Activated CD4-positive, alpha-beta T cell treated with anti-CD3 and anti-CD28 coated beads for 36 hours (primary cell): Measurements from ENCODE around the gene TMEM163. TPM values are rescaled to one million over a fixed set of nuclear protein-coding genes. Genes with fewer than 3 reads are reported as not detected.
"Not testable (repeated sequence)": the region's sequence is repeated elsewhere in the genome, so short reads cannot be mapped to it uniquely, and the experiment has no call there.

Experiments used
- ATAC-seq: fragments of 200-7000 bp; cut with Tn5 transposase; one replicate; pipeline ENCODE4 v1.10.0; 2021; ENCODE audit warnings: mild to moderate bottlenecking, moderate library complexity
- CTCF ChIA-PET: fragments of 350-600 bp; sonication (Branson Sonifier 250); formaldehyde crosslinking; loops from one replicate; lab custom pipeline; 2021; ENCODE audit warnings: antibody characterized with exemption; lab: Charles Lee
- POLR2A ChIA-PET: fragments of 350-600 bp; sonication (Branson Sonifier 250); formaldehyde crosslinking; loops from one replicate; lab custom pipeline; 2021; ENCODE audit warnings: antibody characterized with exemption, inconsistent platforms; lab: Charles Lee
- DNase-seq: peaks from one replicate; pipeline ENCODE4 v3.0.0-alpha.2; 2020
- H3K27ac Mint-ChIP-seq: one replicate; pipeline ENCODE4 v1.8.0; 2021; ENCODE audit warnings: mixed read lengths
- H3K27me3 Mint-ChIP-seq: one replicate; pipeline ENCODE4 v1.8.0; 2021; ENCODE audit warnings: mixed read lengths
- H3K36me3 Mint-ChIP-seq: one replicate; pipeline ENCODE4 v1.8.0; 2021; ENCODE audit warnings: low read depth, mixed read lengths
- H3K4me1 Mint-ChIP-seq: one replicate; pipeline ENCODE4 v1.8.0; 2021; ENCODE audit warnings: mixed read lengths
- H3K4me3 Mint-ChIP-seq: one replicate; pipeline ENCODE4 v1.8.0; 2021; ENCODE audit warnings: mild to moderate bottlenecking, moderate library complexity, mixed read lengths
- H3K9me3 Mint-ChIP-seq: one replicate; pipeline ENCODE4 v1.8.0; 2021; ENCODE audit warnings: low read depth, mixed read lengths
- intact Hi-C, 2 experiments: fragments of 100-400 bp; cut with DNase I in 1 of 2; cut with micrococcal nuclease in 1 of 2; formaldehyde crosslinking; loops; one replicate each; pipeline versions ENCODE4 v1.14.2 to v1.15.1; 2022 to 2024; cut with DNase I, micrococcal nuclease
- total RNA-seq, 2 experiments: library from RNA; stranded (reverse); gene quantifications; one replicate each; pipeline ENCODE4 v1.2.3, GENCODE V29; 2021

Gene TMEM163
- total RNA-seq, 2 experiments from 2014 or later: 0.11 TPM; not detected in 1

DNA sequence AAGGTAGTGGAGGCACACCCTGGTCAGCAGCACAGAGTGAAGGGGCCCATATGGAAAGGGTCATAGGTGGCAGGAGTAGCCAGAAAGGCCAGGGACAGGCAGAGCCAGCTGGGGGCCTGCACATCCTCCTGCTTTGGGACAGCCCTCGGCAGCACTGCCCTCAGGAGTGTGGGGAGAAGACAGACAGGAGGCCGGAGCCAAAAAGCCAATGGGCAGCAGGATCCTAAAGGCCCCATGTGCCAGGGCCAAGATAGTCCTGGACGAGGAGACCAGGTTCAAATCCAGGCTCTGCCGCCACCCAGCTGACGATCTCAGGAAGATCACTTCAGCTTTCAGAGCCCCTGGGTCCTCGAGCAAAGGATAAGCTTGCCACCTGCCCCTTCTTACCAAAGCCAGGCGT is 220.1 kb downstream of the TMEM163 start:
- H3K4me3 Mint-ChIP-seq: no peak overlapping the region
- ChIA-PET CTCF (no interaction called here), POLR2A (no interaction called here)
- no peaks in the 10 kb centered on the region for H3K9me3 Mint-ChIP-seq
- no peak overlapping the region for H3K27ac Mint-ChIP-seq
- H3K4me1 Mint-ChIP-seq: no peaks in the 10 kb centered on the region
- DNase-seq: no peak
- H3K36me3 Mint-ChIP-seq: no peaks in the 10 kb centered on the region
- H3K27me3 Mint-ChIP-seq: peaks cover 3% of the 10 kb centered on the region
- ATAC-seq: no peak
- intact Hi-C loops: no loop called here

GRCh38 chr2:134493797-134494196 is 225.0 kb downstream of the TMEM163 start:
- H3K36me3 Mint-ChIP-seq: no peaks in the 10 kb centered on the region
- H3K27ac Mint-ChIP-seq: no peak overlapping the region
- no peak for DNase-seq
- peaks cover 4% of the 10 kb centered on the region for H3K27me3 Mint-ChIP-seq
- intact Hi-C loops: no loop called here
- ChIA-PET POLR2A (no interaction called here), CTCF (no interaction called here)
- H3K9me3 Mint-ChIP-seq: no peaks in the 10 kb centered on the region
- H3K4me3 Mint-ChIP-seq: no peak overlapping the region
- no peak for ATAC-seq
- no peaks in the 10 kb centered on the region for H3K4me1 Mint-ChIP-seq

GRCh38 chr2:134491771-134492441 is 226.9 kb downstream of the TMEM163 start:
- DNase-seq (peak; percentile 15), ATAC-seq (no peak)
- Mint-ChIP-seq H3K36me3 (no peaks in the 10 kb centered on the region), H3K4me3 (no peak overlapping the region), H3K27ac (no peak overlapping the region), H3K27me3 (peaks cover 4% of the 10 kb centered on the region), H3K9me3 (no peaks in the 10 kb centered on the region), H3K4me1 (no peaks in the 10 kb centered on the region)
- intact Hi-C loops: no loop called here
- ChIA-PET CTCF (interaction anchor here (0.7 kb wide), 1 partner anchor 41 kb away, joined by 3 read pairs; no protein-coding TSS in a partner anchor), POLR2A (no interaction called here)

DNA sequence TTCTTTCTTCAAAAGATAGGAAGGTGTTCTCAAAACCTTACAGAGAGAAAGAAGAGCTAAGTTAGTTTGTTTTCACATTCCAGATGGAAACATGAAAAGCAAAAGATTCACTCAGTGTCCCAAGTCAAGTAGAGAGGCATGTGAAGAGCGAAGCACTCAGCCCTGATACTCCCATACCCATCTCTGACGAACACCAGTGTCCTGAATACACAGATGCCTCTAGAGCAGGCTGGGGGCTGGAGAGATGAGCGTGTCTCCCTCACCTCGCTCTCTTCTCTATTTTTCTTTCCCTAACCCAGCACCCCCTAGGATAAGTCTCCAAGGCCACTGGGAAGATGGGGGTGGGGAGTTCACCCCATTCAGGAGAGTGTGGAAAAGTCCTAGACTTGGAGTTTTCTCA is 227.8 kb downstream of the TMEM163 start:
- no peak overlapping the region for H3K4me3 Mint-ChIP-seq

GRCh38 chr2:134490559-134490958 is 228.2 kb downstream of the TMEM163 start:
- no peak overlapping the region for H3K4me3 Mint-ChIP-seq
- DNase-seq: no peak
- no peaks in the 10 kb centered on the region for H3K9me3 Mint-ChIP-seq
- no peaks in the 10 kb centered on the region for H3K4me1 Mint-ChIP-seq
- H3K27me3 Mint-ChIP-seq: peaks cover 4% of the 10 kb centered on the region
- H3K27ac Mint-ChIP-seq: no peak overlapping the region
- ChIA-PET POLR2A (no interaction called here), CTCF (interaction anchor here (0.7 to 1.5 kb wide), 3 partner anchors 35 to 1234 kb away, joined by 3 read pairs; no protein-coding TSS in a partner anchor)
- ATAC-seq: no peak
- intact Hi-C loops: no loop called here
- no peaks in the 10 kb centered on the region for H3K36me3 Mint-ChIP-seq

More for the DNA sequence above, 227.8 kb downstream of the TMEM163 start:
- ChIA-PET CTCF (interaction anchor here (0.7 to 0.9 kb wide), 2 partner anchors 40 to 103 kb away, joined by 3 read pairs; no protein-coding TSS in a partner anchor), POLR2A (no interaction called here)
- Mint-ChIP-seq H3K27me3 (peaks cover 4% of the 10 kb centered on the region), H3K27ac (no peak overlapping the region), H3K4me1 (no peaks in the 10 kb centered on the region), H3K9me3 (no peaks in the 10 kb centered on the region), H3K36me3 (no peaks in the 10 kb centered on the region)
- intact Hi-C loops: no loop called here
- DNase-seq (no peak), ATAC-seq (no peak)

GRCh38 chr2:134489732-134490384 is 228.9 kb downstream of the TMEM163 start:
- peak; percentile 8 for DNase-seq
- H3K27me3 Mint-ChIP-seq: peaks cover 4% of the 10 kb centered on the region
- H3K9me3 Mint-ChIP-seq: no peaks in the 10 kb centered on the region
- POLR2A ChIA-PET: no interaction called here
- no peaks in the 10 kb centered on the region for H3K36me3 Mint-ChIP-seq
- intact Hi-C loops: no loop called here
- H3K4me1 Mint-ChIP-seq: no peaks in the 10 kb centered on the region
- no peak overlapping the region for H3K4me3 Mint-ChIP-seq
- H3K27ac Mint-ChIP-seq: no peak overlapping the region
- ATAC-seq: no peak
- CTCF ChIA-PET: interaction anchor here (0.5 to 1.5 kb wide), 4 partner anchors 35 to 1234 kb away, joined by 3 to 7 read pairs (median 3); no protein-coding TSS in a partner anchor

GRCh38 chr2:134482766-134483340 is 235.9 kb downstream of the TMEM163 start:
- POLR2A ChIA-PET: no interaction called here
- H3K4me1 Mint-ChIP-seq: no peaks in the 10 kb centered on the region
- peaks cover 4% of the 10 kb centered on the region for H3K27me3 Mint-ChIP-seq
- CTCF ChIA-PET: no interaction called here
- intact Hi-C loops: no loop called here
- H3K36me3 Mint-ChIP-seq: no peaks in the 10 kb centered on the region
- ATAC-seq (no peak), DNase-seq (no peak)
- H3K27ac Mint-ChIP-seq: no peak overlapping the region
- no peak overlapping the region for H3K4me3 Mint-ChIP-seq
- no peaks in the 10 kb centered on the region for H3K9me3 Mint-ChIP-seq

DNA sequence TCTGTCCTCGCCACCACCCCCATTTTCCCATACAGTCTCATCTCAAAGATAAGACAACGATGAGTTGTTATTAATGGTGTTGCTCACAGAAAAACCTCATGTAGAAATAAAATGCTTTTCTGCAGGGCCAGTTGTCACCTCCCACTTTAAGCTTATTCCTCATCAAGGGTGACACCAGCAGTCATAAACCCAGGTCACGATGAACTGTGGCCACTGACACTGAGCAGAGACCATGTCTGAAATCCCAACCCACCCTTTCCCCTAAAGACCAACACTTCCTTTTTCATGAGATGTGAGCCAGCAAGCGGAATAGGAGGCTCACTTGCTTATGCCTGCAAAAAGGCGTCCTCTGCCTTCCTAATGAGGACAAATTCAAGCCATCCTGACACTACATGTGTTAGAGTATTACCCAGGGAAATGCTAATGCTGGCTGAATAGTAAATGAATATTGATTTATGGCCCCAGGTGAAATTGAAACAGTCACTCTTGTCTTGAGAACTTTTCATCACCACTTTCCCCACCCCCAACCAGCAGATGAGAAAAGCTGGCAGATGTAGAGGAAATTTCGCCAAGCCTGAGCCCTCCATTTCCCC is 236.6 kb downstream of the TMEM163 start:
- Mint-ChIP-seq H3K27me3 (peaks cover 4% of the 10 kb centered on the region), H3K9me3 (no peaks in the 10 kb centered on the region), H3K27ac (no peak overlapping the region), H3K4me1 (no peaks in the 10 kb centered on the region), H3K36me3 (no peaks in the 10 kb centered on the region), H3K4me3 (no peak overlapping the region)
- ChIA-PET CTCF (interaction anchor here (0.7 kb wide), 1 partner anchor 94 kb away, joined by 3 read pairs; no protein-coding TSS in a partner anchor), POLR2A (no interaction called here)
- DNase-seq (no peak), ATAC-seq (no peak)
- intact Hi-C loops: no loop called here

- no peak for ATAC-seq
- H3K27me3 Mint-ChIP-seq: peaks cover 4% of the 10 kb centered on the region
- H3K36me3 Mint-ChIP-seq: no peaks in the 10 kb centered on the region
- CTCF ChIA-PET: no interaction called here
- no peaks in the 10 kb centered on the region for H3K9me3 Mint-ChIP-seq
- H3K4me1 Mint-ChIP-seq: no peaks in the 10 kb centered on the region
- DNase-seq: no peak
- POLR2A ChIA-PET: no interaction called here
- intact Hi-C loops: no loop called here
- H3K4me3 Mint-ChIP-seq: no peak overlapping the region
- H3K27ac Mint-ChIP-seq: no peak overlapping the region
These were observed 239.0 kb downstream of the TMEM163 start for GRCh38 chr2:134479696-134480330.

DNA sequence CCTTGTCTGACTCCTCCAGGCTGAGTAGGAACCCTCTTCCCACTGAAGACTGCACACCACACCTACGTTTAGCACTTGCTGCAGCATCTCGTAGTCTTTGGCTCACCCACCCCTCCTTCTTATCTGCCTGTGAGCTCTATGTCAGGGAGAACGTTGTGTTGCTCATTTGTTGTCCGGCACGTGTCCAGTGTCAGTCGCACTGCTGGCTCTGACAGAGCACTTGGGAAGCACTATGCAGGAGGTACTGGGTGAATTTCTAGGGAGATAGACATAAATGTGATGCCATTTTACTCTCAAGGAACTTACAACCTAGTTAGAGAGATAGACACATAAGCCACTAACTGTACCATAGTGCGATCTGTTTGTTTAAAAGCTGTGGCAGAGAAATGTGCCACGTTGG is 241.8 kb downstream of the TMEM163 start:
- H3K4me3 Mint-ChIP-seq, H3K27ac Mint-ChIP-seq, CTCF ChIA-PET, H3K27me3 Mint-ChIP-seq, H3K36me3 Mint-ChIP-seq, H3K4me1 Mint-ChIP-seq, intact Hi-C loops, ATAC-seq, DNase-seq, POLR2A ChIA-PET: not testable (repeated sequence)
- peaks cover 10% of the 10 kb centered on the region for H3K9me3 Mint-ChIP-seq

DNA sequence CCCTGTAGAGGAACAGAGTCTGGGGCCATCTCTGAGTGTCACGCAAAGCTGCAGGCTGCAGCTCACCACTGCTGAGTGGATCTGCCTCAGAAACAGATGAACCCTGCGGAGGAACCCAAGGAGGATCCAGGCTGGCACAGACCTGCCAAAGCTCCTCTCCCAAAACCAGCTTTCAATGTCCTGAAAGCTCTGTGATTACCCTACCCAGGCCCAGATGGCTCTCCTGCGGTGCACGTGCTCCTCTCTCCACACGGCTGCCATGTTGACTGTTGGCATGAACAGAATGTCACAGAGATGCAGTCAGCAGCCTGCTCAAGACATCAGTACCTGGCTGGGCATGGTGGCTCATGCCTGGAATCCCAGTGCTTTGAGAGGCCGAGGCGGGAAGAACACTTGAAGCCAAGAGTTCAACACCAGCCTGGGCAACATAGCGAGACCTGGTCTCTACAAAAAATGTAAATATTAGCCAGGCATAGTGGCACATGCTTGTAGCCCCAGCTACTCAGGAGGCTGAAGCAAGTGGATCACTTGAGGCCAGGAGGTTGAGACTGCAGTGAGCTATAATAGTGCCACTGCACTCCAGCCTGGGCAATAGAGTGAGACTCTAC is 248.1 kb downstream of the TMEM163 start:
- H3K4me3 Mint-ChIP-seq: no peak overlapping the region
- H3K27me3 Mint-ChIP-seq: no peaks in the 10 kb centered on the region
- ChIA-PET CTCF (interaction anchor here (0.6 to 1.3 kb wide), 2 partner anchors 20 to 338 kb away, joined by 3 read pairs; no protein-coding TSS in a partner anchor), POLR2A (no interaction called here)
- H3K4me1 Mint-ChIP-seq: no peaks in the 10 kb centered on the region
- no peak overlapping the region for H3K27ac Mint-ChIP-seq
- intact Hi-C loops: no loop called here
- DNase-seq (no peak), ATAC-seq (no peak)
- H3K36me3 Mint-ChIP-seq: no peaks in the 10 kb centered on the region
- H3K9me3 Mint-ChIP-seq: peaks cover 13% of the 10 kb centered on the region
